ENCODE measurements around the gene KLHL10. TPM values are rescaled to one million over a fixed set of nuclear protein-coding genes. Genes with fewer than 3 reads are reported as not detected.

Gene KLHL10
- total and polyA plus RNA-seq, 2 of the 13 experiments (the other 11 are each of a cell fraction or from before 2014, with no cell fraction given): 0.04 to 0.08 TPM

- TF ChIP-seq SNAPC4 (CRISPR knock-in tag; IDR thresholded peaks at IDR 0.05) (no peak), CCAR2 (optimal IDR thresholded peaks at IDR 0.05; ENCODE audit: low read depth, low read length) (no peak), BATF2 (CRISPR knock-in tag; IDR thresholded peaks at IDR 0.05) (no peak; the same call in 1 of the 2 replicates), ZNF563 (CRISPR knock-in tag; IDR thresholded peaks at IDR 0.05) (no peak), ZNF326 (CRISPR knock-in tag; IDR thresholded peaks at IDR 0.05; ENCODE audit: borderline replicate concordance) (no peak), ZNF740 (CRISPR knock-in tag; IDR thresholded peaks at IDR 0.05) (no peak; the same call in 1 of the 2 replicates), SAFB2 (CRISPR knock-in tag; IDR thresholded peaks at IDR 0.05; ENCODE audit: borderline replicate concordance, low read depth) (no peak), FOXK2 (IDR thresholded peaks at IDR 0.05) (no peak), SOX13 (IDR thresholded peaks at IDR 0.05) (no peak), SOX13 (CRISPR knock-in tag; conservative IDR thresholded peaks at IDR 0.05 in 1 of 2, IDR thresholded peaks at IDR 0.05 in 1 of 2) (no peak), SMAD3 (CRISPR knock-in tag; IDR thresholded peaks at IDR 0.05) (0 out of 2 replicates have a peak, but pooled peaks have one; percentile 8), RFXANK (CRISPR knock-in tag; IDR thresholded peaks at IDR 0.05) (no peak), ZNF580 (CRISPR knock-in tag; IDR thresholded peaks at IDR 0.05; ENCODE audit: borderline replicate concordance, low read depth) (no peak), ZNF775 (CRISPR knock-in tag; IDR thresholded peaks at IDR 0.05; ENCODE audit: borderline replicate concordance) (no peak), ZNF317 (CRISPR knock-in tag; IDR thresholded peaks at IDR 0.05) (no peak), ZNF446 (CRISPR knock-in tag; IDR thresholded peaks at IDR 0.05) (no peak; the same call in 1 of the 2 replicates), ZNF484 (CRISPR knock-in tag; IDR thresholded peaks at IDR 0.05; ENCODE audit: borderline replicate concordance, low read depth) (no peak), SMARCE1 (IDR thresholded peaks at IDR 0.05; ENCODE audit: borderline replicate concordance) (no peak), ZNF10 (CRISPR knock-in tag; IDR thresholded peaks at IDR 0.05; ENCODE audit: borderline replicate concordance, low read depth) (no peak), ZIK1 (CRISPR knock-in tag; IDR thresholded peaks at IDR 0.05; ENCODE audit: borderline replicate concordance, low read depth) (no peak), GMEB1 (CRISPR knock-in tag; IDR thresholded peaks at IDR 0.05; ENCODE audit: borderline replicate concordance) (no peak)
These were observed 26.7 kb upstream of the KLHL10 start (continued) for GRCh38 chr17:41810659-41811548.
